HG02798 (cell line): ENCODE results near the gene SCFD1.
A peak's percentile ranks its signal among the peaks of the same experiment; 100 is the strongest.
"Not testable (repeated sequence)": the region's sequence is repeated elsewhere in the genome, so short reads cannot be mapped to it uniquely, and the experiment has no call there.

Experiments
- ATAC-seq: cut with Tn5 transposase; IDR thresholded peaks from one replicate; pipeline ENCODE4 v1.9.1; 2021; ENCODE audit warnings: mild to moderate bottlenecking; ENCODE audit not compliant: unreplicated experiment, poor library complexity

Gene SCFD1

DNA sequence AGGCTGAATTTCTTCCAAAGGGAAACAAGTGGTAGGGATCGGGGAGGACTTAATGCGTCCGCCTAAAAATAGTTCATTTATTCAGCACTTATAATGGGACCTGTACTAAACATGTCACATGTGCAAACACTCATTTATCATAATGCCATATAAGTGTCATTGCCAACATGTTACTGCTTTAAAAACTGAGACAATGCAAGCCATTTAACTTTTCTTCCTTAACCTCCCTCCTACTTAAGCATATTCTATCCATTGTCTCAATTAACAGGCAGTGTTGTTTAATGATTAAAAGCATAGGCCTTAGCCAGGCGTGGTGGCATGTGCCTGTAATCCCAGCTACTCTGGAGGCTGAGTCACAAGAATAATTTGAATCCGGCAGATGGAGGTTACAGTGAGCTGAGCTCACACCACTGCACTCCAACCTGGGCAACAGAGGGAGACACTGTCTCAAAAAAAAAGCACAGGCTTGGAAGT lies 13.5 kb upstream of the SCFD1 start:
- no peak for ATAC-seq

DNA sequence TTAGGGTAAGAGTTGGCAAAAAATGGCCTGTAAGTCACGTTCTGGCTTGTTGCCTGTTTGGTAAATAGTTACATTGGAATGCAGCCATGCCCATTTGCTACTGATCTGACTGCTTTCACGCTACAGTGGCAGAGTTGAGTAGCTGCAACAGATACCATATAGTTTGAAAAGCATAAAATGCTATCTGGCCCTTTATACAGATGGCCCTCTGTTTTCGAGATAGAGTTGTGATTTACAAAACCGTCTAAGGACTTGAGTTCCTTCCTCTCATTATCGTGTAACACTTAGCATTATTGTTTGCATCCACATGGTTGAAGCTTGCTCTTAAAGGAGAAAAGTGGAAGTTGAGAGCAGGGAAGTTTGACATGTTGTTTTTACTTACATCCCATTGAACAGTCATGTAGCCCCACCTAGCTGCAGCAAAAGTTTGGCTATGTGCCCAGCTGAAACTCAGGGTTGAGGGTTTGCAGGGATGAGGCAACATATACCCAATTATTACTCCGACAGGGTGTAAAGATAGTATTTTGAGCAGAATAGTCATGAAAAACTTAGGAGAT lies 11.3 kb upstream of the SCFD1 start:
- ATAC-seq, result no peak

DNA sequence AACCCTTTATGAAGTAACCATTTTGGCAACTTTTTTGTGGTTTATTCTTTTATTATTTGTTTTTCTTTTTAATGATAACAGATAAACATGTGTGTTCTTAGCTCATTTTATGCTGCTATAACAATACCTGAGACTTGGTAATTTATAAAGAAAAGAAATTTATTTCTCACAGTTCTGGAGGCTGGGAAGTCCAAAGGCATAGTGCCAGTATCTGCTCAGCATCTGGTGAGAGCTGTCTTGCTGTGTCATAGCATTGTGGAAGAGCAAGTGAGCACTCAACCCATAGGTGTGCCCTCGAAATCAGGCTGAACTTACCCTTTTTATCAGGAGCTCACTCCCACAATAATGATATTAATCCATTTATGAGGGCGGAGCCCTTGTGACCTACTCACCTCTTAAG lies 8.0 kb upstream of the SCFD1 start:
- no peak for ATAC-seq

DNA sequence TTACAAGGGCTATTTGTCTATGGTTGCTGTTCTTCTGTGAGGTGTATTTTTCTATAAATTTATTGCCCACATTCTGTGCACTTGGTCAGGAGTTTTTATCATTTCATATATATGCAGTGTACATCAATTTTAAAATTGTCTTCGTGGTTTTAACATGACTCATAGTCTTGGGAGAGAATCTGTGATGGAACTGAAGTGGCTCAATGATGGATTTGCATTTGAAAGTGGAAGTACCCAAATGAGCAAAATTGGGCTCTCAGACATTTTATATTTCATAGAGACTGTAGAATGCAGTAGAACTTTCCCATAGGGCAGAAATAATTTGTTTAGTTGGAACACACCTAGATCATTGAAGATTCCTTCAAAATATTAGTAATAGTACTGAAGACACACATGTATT lies 1.9 kb upstream of the SCFD1 start:
- peak; percentile 45 for ATAC-seq

DNA sequence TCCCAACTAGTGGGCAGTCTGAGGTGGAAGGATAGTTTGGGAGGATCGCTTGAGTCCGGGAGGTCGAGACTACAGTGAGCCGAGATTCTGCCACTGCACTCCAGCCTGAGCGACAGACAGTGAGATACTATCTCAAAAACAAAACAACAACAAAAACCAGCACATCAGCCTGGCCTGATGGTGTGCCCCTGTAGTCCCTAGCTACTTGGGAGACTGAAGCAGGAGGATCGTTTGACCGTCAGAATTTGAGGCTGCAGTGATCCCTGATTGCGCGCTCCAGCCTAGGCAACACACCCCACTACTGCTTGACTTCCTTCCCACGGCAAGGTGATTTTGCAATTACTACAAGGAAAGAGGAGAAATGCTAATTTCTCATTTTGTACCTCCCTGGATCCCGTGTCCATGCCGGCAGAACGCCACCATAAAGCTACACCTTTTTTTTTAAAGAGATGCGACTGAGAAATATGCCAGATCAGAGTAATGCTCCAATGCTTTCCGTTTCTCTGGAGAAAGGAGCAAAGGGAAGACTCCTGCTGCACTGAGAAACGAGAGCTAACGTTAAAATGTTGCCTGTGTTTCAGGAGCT lies 672 bp upstream of the SCFD1 start:
- peak; percentile 2 for ATAC-seq

DNA sequence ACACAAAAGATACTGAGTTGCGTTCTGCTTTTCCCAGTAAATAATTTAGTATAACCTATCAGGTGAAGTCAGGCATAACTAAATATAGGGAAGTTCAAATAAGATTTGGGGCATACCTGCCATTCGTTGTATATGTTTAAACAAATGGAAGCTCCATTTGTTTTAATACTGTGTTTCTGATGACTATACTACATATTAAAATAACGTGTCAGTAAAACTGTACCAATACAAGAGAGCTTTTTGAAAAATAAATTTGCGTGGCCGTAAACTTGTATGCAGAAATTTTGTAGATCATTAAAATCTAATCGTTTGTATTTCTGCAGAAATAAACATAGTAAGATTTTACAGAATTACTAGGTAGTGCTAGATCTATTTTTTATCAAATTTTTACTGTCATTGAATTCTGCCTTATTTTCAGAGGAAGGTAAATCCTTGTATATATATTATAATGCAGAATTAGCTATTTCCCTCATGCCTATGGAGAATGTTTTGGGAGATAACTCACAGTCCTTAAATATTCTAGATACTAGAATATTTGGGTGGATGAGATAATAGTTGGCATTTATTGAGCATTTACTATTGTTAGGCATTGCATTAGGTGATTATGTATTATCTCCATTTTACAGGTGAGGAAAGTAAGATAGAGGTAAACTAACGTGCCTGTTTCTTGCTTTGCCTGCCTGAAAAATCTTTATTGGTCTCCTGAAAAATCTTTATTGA lies 1.5 kb downstream of the SCFD1 start:
- ATAC-seq, result no peak

DNA sequence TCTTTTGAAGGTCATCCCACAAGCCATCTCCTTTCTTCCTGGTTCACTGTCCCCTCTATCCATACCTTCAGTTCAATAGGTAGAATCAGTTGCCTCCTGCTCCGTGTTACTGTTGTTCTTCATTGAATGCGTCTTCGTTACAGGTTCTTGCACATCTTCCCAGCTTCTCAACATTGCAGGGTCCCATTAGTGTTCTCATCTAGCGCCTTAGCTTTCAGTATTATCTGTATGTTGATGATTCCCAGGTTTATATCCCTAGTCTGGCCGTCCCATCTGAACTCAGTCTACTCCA lies 2.0 kb downstream of the SCFD1 start:
- no peak for ATAC-seq

DNA sequence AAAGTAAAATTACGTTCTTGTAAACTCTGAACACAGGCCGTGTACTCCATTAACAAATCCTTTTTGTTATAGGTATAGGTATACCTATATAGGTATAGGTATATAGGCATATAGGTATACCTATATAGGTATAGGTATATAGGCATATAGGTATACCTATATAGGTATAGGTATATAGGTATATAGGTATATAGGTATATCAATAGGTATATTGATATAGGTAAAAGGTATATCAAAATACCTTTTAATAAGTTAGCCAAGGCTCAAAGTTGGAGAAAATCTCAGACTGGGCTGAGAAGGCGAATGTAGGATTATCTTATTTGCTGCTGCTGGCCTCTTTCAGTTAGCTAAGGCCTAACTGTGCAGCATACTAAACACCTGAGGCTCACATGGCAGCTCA lies 3.4 kb downstream of the SCFD1 start:
- no peak for ATAC-seq

DNA sequence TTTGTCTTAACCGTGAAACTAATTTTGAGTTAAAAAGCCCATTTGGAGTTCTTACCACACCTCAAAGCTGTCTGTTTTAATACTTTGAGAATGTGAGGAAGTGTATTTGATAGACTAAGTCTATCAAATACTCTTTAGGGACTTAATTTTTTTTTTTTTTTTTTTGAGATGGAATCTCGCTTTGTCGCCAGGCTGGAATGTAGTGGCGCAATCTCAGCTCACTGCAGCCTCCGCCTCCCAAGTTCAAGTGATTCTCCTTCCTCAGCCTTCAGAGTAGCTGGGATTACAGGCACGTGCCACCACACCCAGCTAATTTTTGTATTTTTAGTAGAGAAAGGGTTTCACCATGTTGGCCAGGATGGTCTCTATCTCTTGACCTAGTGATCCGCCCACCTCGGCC lies 7.3 kb downstream of the SCFD1 start:
- ATAC-seq, result not testable (repeated sequence)

DNA sequence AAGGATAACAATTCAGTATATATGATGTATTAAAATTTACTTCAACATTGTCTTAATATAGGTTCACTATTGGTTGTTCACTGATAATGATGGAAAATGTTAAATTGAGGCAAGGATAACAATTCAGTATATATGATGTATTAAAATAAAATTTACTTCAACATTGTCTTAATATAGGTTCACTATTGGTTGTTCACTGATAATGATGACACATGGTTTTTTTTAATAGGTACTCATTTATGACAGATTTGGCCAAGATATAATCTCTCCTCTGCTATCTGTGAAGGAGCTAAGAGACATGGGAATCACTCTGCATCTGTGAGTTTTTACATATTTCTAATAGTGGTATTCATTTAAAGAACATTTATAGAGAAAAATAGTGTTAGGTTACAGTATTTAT lies 8.1 kb downstream of the SCFD1 start:
- ATAC-seq, result no peak

DNA sequence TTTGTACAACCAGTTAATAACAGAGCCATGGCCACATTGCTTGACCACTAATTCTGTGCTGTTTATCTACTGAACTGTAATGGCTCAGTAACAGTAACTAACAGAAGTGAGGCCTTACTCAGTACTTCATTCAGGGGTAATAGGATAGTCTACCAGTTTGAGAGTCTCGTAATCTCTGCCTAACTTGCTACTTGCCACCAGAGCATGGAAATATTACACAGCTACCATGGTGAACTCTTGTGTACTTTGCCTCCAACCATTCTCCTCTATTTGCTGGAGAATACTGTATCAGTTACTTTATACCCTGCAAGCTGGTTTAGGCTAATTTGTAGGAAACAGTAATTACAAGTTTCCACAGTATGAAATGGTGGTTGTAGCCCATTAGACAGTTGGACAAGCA lies 10.6 kb downstream of the SCFD1 start:
- ATAC-seq, result no peak

DNA sequence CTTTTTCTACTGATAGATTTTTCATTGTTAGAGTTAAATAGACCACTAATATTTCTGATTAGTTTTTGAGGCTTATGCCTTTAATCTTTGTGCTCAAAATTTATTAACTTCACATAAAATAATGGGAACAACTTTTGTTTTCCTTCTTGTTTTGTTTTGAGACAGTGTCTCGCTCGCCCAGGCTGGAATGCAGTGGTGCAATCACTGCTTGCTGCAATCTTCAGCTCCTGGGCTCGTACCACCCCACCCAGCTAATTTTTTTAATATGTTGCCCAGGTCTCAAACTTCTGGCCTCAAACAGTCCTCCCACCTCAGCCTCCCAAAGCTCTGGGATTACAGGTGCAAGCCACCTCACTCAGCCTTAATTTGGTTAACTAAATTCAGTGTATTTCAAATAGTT lies 16.8 kb downstream of the SCFD1 start:
- no peak for ATAC-seq

DNA sequence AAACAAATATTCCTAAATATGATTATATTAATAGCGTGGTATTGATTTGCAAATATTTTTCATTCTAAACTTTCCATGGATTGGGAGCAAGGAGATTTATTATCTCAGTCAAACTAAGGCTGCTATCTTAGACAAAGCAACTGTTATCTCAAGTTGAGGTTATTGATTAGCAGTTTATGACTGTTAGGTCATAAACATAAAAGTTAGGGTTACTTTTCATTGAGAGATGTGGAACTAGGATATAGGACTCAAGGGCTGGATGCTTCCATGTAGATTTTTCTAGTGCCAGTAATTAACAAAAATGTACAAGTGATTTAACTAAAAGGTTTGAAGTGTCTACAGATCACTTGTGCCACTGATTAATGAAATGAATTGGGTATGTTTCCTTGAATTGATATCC lies 19.1 kb downstream of the SCFD1 start:
- ATAC-seq, result no peak

DNA sequence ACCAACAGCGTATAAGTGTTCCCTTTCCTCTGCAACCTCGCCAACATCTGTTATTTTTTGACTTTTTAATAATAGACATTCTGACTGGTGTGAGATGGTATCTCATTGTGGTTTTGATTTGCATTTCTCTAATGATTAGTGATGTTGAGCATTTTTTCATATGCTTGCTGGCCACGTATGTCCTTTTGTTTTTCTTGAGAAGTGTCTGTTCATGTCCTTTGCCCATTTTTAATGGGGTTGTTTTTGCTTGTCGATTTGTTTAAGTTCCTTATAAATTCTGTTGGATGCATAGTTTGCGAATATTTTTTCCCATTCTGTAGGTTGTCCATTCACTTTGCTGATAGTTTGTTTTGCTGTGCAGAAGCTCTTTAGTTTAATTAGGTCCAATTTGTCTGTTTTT lies 22.3 kb downstream of the SCFD1 start:
- not testable (repeated sequence) for ATAC-seq

DNA sequence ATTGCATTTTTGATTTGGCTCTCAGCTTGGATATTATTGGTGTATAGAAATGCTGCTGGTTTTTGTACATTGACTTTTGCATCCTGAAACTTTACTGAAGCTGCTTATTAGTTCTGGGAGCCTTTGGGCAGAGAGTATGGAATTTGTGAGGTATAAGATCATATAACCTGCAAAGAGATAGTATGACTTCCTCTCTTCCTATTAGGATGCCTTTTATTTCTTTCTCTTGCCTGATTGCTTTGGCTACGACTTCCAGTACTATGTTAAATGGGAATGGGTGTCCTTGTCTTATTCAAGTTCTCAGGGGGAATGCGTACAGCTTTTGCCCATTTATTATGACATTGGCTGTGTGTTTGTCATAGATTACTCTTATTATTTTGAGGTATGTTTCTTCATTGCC lies 23.5 kb downstream of the SCFD1 start:
- ATAC-seq, result no peak

DNA sequence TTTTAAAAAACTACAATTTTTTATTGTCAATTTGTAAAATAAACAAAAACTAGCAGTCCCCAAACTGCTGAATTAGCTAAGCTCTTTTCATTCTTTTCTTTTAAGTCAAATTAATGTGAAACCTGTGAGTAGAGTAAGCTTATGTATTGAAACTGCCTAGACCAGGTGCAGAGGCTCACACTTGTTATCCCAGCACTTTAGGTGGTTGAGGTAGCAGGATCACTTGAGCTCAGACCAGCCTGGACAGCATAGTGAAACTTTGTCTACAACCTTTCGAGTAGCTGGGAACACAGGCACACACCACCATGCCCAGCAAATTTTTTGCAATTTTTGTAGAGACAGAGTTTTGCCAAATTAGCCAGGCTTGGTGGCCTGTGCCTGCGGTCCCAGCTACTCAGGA lies 26.4 kb downstream of the SCFD1 start:
- peak; percentile 58 for ATAC-seq

DNA sequence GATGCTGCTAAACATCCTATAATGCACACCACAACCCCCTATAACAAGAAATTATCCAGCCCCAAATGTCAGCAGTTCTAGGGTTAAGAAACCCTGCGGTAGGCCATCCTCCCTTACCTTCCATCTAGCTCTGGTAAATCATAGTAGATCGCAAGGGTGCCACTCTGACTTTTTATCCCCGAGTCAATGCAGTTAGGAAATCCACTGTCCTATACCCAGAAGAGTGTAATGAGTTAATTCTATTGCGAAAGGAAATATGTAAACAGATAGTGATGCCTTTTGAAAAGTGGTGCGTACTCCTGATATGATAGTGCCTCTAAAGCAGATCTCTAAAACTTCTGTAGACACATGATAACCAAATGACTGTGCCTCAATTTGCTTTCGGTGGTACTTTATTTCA lies 29.8 kb downstream of the SCFD1 start:
- no peak for ATAC-seq

DNA sequence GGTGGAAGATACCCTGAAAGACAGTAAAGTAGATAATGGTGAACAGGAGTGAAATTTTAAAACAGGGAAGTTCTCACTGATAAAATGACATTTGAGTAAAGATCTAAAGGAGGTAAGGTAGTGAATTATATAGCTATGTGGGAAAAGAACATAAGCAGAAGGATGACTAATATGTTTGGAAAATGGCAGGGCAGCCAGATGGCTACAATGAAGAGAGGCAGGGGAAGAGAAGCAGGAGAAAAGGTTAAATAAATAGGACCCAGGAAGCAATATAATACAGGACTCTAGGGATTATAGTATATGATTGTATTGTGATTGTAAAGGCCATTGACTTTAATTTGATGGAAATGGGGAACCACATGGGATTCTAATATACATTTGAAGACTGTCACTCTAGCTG lies 33.0 kb downstream of the SCFD1 start:
- no peak for ATAC-seq

DNA sequence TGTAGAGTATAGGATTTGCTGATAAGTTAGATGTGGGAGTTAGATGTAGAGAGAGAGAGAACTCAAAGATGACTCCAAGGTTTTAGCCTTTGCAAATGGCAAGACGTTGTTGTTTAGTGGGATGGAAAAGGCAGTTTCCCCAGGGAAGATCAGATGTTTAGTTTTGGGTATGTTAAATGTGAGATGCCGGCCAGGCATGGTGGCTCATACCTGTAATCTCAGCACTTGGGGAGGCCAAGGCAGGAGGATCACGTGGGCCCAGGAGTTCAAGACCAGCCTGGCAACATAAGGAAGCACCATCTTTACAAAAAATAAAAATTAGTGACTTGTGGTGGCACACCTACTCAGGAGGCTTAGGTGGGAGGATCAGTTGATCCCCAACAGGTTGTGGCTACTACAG lies 33.5 kb downstream of the SCFD1 start:
- ATAC-seq, result no peak

DNA sequence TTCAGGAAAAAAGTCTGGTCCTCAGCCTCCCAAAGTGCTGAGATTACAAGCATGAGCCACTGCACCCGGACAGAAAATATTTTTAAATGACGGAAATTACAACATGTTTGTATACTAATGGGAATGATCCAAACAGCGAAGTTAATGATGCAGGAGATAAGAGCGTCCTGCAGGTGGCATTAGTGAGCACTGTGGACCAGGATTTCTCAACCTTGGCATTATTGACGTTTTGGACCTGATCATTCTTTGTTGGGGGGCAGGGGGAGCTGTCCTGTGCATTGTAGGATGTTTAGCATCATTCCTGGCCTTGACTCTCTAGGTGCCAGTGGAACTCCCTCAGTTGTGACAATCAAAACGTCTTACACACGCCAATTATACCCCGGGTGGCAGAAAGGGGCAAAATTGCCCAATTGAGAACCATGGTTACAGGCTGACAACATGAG lies 34.1 kb downstream of the SCFD1 start:
- peak; percentile 34 for ATAC-seq

DNA sequence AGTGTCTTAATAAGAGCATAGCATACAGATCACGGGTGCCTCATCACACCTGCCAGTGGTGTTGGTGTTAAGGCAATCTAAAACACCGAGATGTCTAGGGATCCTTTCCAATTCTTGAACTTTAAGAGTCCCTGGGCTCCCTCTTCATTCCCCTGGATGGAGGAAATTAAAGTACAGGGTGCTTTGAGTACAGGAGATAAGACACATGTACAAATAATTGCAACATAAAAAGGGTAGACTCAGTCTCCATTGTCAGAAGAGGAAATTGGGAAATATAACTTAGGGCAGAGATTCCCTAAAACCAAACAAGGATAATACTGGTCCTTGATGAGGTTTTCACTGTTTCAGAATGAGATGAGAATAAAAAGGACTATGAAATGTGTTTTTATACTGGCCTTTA lies 34.9 kb downstream of the SCFD1 start:
- no peak for ATAC-seq

DNA sequence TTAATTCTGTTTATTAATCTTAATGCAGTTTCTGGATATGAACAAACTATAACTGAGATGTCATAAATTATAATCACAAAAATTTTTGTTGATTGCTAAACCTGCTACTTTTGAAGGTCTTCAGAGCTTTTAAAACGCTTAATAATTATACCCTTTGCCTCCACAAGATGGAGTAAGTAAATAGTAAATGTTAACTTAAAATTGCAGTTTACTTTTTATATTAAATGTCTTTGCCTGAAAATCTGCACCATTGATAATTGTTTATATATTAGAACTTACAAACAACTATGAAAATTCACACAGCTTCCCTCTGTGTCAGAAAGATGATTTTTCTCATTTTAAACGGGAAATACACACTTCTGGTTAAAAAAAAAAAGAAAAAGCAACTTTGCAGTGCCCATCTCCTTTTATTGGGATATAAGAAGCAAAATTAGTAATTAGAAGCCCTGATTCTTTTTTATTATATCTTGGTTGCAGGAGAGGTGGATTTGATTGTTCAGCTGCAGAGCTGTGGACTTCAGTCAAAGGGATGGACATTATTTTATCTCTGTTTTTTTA lies 35.6 kb downstream of the SCFD1 start:
- ATAC-seq, result no peak
